ENCODE data around the gene STXBP5L. TPM values are rescaled to one million over a fixed set of nuclear protein-coding genes. Genes with fewer than 3 reads are reported as not detected.

The STXBP5L gene
- total RNA-seq, 4 donors from 2014 or later: not detected

- TF ChIP-seq, protein P1, sequence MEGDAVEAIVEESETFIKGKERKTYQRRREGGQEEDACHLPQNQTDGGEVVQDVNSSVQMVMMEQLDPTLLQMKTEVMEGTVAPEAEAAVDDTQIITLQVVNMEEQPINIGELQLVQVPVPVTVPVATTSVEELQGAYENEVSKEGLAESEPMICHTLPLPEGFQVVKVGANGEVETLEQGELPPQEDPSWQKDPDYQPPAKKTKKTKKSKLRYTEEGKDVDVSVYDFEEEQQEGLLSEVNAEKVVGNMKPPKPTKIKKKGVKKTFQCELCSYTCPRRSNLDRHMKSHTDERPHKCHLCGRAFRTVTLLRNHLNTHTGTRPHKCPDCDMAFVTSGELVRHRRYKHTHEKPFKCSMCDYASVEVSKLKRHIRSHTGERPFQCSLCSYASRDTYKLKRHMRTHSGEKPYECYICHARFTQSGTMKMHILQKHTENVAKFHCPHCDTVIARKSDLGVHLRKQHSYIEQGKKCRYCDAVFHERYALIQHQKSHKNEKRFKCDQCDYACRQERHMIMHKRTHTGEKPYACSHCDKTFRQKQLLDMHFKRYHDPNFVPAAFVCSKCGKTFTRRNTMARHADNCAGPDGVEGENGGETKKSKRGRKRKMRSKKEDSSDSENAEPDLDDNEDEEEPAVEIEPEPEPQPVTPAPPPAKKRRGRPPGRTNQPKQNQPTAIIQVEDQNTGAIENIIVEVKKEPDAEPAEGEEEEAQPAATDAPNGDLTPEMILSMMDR (IDR thresholded peaks at IDR 0.05): no peak
- ATAC-seq (ENCODE audit: low FRiP score): no peak
- no peak for DNase-seq (ENCODE audit: low spot score)
Observed at GRCh38 chr3:121462565-121462964, 554.6 kb downstream of the STXBP5L start.

DNA sequence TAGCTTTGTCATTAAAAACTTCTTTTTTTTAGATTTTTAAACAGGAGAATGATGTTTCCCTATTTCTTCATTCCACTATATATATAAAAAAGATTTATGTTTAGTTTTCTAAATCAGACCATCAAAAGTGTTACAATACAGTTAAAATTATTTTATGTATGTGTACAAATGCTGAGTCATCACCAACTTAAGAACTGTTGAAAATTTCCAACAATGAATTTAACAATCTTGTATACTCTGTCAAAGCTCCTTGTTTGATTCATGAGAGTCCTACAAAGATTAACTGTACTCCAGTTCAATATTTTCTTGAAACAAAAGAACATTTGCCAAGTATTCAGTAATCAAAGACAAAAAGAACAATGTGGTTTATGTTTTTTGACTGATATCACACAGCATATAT is 555.7 kb downstream of the STXBP5L start:
- DNase-seq (ENCODE audit: low spot score) (no peak), ATAC-seq (ENCODE audit: low FRiP score) (no peak)
- TF ChIP-seq, protein P1 (IDR thresholded peaks at IDR 0.05): no peak

- no peak for ATAC-seq (ENCODE audit: low FRiP score)
- TF ChIP-seq, protein P1 (IDR thresholded peaks at IDR 0.05): no peak
- DNase-seq (ENCODE audit: low spot score): no peak
Observed at GRCh38 chr3:121467085-121467484, 559.1 kb downstream of the STXBP5L start.

DNA sequence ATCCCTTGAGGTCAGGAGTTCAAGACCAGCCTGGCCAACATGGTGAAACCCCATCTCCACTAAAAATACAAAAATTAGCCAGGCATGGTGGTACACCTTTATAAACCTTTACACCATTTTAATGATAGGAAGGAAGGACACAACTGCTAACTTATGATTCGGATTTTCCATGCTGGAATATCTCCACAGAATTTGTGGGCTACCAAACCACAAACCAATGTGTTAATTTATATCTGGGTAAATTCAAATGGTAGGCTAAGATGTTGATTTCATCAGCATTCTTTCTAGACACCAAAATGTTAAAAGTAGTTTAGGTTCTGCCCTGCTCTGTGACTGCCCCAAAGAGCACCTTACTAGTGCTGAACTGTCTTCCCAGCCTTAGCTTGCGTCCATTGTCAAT is 565.0 kb downstream of the STXBP5L start:
- DNase-seq (ENCODE audit: low spot score) (no peak), ATAC-seq (ENCODE audit: low FRiP score) (no peak)
- TF ChIP-seq, protein P1 (IDR thresholded peaks at IDR 0.05): no peak

Small RNAs within 50 kb of the gene (small RNA-seq; reads per million reads assigned to genes)
- not detected for gene MIR5682

Other genes starting within 250 kb of the STXBP5L start
- 1 to 10 TPM in 1 of 4 donors, under 1 TPM in 1, not detected in 2; 0.37 to 1.1 TPM for gene HGD, start 226.0 kb upstream of the STXBP5L start, total RNA-seq
- 10 to 100 TPM; 15.3 to 24.3 (median 19.2) TPM for gene RABL3, start 165.7 kb upstream of the STXBP5L start, total RNA-seq
- 10 to 100 TPM in 2 of 4 donors, 1 to 10 TPM in 2; 7.0 to 16.9 (median 11.2) TPM for gene GTF2E1, start 165.5 kb upstream of the STXBP5L start, total RNA-seq

Measured in omental fat pad (tissue), 4 donors.